Epithelial cell of proximal tubule (primary cell): ENCODE data around the gene NFYB. TPM values are rescaled to one million over a fixed set of nuclear protein-coding genes. Genes with fewer than 3 reads are reported as not detected.

Source experiments
- DNase-seq: peaks from one replicate; pipeline ENCODE4 v3.0.0-alpha.2; 2011; ENCODE audit warnings: low read depth
- H3K4me3 ChIP-seq: 2 replicates; pipeline ENCODE4 v1.5.1; 2011; ENCODE audit warnings: low read depth, mild to moderate bottlenecking, low read length
- total RNA-seq: library from RNA; depleted of rRNA; stranded (reverse); fragments of >200 nt; gene quantifications from 2 replicates; pipeline ENCODE4 v1.2.3, GENCODE V29; 2015
- TF ChIP-seq, protein P1 (sequence below): conservative IDR thresholded peaks from 2 replicates; pipeline ENCODE4 v1.5.1; 2012; ENCODE audit warnings: low read depth, mild to moderate bottlenecking, low read length

The NFYB gene
- total RNA-seq, 1 donor from 2014 or later: 16.1 TPM

DNA sequence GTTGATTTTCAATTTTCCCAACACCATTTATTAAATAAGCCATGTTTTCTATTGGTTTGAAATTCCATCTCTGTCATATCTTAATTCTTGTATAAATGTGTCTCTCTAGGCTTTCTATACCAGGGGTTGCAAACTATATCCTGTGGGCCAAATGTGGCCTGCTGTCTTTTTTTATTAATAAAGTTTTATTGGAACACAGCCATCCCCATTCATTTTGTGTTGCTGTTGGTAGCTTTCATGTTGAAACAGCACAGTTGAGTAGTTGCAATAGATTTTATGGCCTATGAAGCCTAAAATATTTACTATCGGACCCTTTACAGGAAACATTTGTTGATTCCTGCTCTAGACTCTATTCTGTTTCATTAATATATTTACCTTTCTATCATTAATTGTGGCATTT is 64.3 kb downstream of the NFYB start:
- no peak overlapping the region for H3K4me3 ChIP-seq
- no peak for DNase-seq
- TF ChIP-seq, protein P1, sequence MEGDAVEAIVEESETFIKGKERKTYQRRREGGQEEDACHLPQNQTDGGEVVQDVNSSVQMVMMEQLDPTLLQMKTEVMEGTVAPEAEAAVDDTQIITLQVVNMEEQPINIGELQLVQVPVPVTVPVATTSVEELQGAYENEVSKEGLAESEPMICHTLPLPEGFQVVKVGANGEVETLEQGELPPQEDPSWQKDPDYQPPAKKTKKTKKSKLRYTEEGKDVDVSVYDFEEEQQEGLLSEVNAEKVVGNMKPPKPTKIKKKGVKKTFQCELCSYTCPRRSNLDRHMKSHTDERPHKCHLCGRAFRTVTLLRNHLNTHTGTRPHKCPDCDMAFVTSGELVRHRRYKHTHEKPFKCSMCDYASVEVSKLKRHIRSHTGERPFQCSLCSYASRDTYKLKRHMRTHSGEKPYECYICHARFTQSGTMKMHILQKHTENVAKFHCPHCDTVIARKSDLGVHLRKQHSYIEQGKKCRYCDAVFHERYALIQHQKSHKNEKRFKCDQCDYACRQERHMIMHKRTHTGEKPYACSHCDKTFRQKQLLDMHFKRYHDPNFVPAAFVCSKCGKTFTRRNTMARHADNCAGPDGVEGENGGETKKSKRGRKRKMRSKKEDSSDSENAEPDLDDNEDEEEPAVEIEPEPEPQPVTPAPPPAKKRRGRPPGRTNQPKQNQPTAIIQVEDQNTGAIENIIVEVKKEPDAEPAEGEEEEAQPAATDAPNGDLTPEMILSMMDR: no peak

DNA sequence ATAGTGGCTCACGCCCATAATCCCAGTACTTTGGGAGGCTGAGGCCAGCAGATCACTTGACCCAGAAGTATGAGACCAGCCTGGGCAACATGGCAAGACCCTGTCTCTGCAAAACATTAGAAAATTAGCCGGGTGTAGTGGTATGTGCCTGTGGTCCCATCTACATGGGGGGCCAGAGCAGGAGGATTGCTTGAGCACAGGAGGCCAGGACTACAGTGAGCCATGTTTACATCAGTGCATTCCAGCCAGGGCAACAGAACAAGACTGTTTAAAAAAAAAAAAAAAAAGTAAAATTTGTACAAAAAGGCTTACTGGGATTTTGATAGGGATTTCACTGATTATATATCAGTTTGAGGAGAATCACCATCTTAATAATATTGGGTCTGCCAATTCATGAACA is 65.9 kb downstream of the NFYB start:
- no peak for DNase-seq
- no peak overlapping the region for H3K4me3 ChIP-seq
- TF ChIP-seq, protein P1: no peak

Other genes with a start within 250 kb of the NFYB start
- 472 and 606 TPM in 2 replicates for gene HSP90B1, start 207.8 kb downstream of the NFYB start, total RNA-seq
- gene TDG, start 172.3 kb downstream of the NFYB start, total RNA-seq: 18.9 and 29.4 TPM in 2 replicates
- 0.46 and 2.0 TPM in 2 replicates for gene GLT8D2, start 88.0 kb downstream of the NFYB start, total RNA-seq
- gene HCFC2, start 73.7 kb downstream of the NFYB start, total RNA-seq: 3.5 and 6.1 TPM in 2 replicates
- 268 and 307 TPM in 2 replicates for gene TXNRD1, start 77.6 kb upstream of the NFYB start, total RNA-seq
- gene EID3, start 165.5 kb upstream of the NFYB start, total RNA-seq: 1.1 and 1.3 TPM in 2 replicates